Ishikawa (cell line): ENCODE data around the gene BCL2L15.

Experiments used
- CEBPB ChIP-seq: IDR thresholded peaks from 2 replicates; pipeline ENCODE4 v1.6.1; 2012
- CREB1 ChIP-seq: IDR thresholded peaks from 2 replicates; pipeline ENCODE4 v1.6.1; 2012; ENCODE audit warnings: low read depth
- EGR1 ChIP-seq: IDR thresholded peaks from 2 replicates; pipeline ENCODE4 v1.6.1; 2012
- EP300 ChIP-seq: IDR thresholded peaks from 2 replicates; pipeline ENCODE4 v1.6.1; 2012; ENCODE audit warnings: borderline replicate concordance
- FOXM1 ChIP-seq: IDR thresholded peaks from 2 replicates; pipeline ENCODE4 v1.6.1; 2012; ENCODE audit warnings: low read depth, borderline replicate concordance
- RAD21 ChIP-seq: IDR thresholded peaks from 2 replicates; pipeline ENCODE4 v1.6.1; 2012; ENCODE audit warnings: low read depth
- TAF1 ChIP-seq: IDR thresholded peaks from 2 replicates; pipeline ENCODE4 v1.6.1; 2012; ENCODE audit warnings: low read depth, mild to moderate bottlenecking
- TCF12 ChIP-seq: IDR thresholded peaks from 2 replicates; pipeline ENCODE4 v1.6.1; 2012; ENCODE audit warnings: low read depth
- TEAD4 ChIP-seq: IDR thresholded peaks from 2 replicates; pipeline ENCODE4 v1.6.1; 2012
- USF1 ChIP-seq: IDR thresholded peaks from 2 replicates; pipeline ENCODE4 v1.6.1; 2012
- YY1 ChIP-seq: IDR thresholded peaks from 2 replicates; pipeline ENCODE4 v1.6.1; 2012; ENCODE audit warnings: low read depth
- ZBTB7A ChIP-seq: IDR thresholded peaks from 2 replicates; pipeline ENCODE4 v1.6.1; 2012; ENCODE audit warnings: low read depth
- TF ChIP-seq, protein P1 (sequence below): IDR thresholded peaks from 2 replicates; pipeline ENCODE4 v1.6.1; 2012; ENCODE audit warnings: low read depth, mild to moderate bottlenecking
- TF ChIP-seq, protein P2 (sequence below): IDR thresholded peaks from 2 replicates; pipeline ENCODE4 v1.6.1; 2012

DNA sequence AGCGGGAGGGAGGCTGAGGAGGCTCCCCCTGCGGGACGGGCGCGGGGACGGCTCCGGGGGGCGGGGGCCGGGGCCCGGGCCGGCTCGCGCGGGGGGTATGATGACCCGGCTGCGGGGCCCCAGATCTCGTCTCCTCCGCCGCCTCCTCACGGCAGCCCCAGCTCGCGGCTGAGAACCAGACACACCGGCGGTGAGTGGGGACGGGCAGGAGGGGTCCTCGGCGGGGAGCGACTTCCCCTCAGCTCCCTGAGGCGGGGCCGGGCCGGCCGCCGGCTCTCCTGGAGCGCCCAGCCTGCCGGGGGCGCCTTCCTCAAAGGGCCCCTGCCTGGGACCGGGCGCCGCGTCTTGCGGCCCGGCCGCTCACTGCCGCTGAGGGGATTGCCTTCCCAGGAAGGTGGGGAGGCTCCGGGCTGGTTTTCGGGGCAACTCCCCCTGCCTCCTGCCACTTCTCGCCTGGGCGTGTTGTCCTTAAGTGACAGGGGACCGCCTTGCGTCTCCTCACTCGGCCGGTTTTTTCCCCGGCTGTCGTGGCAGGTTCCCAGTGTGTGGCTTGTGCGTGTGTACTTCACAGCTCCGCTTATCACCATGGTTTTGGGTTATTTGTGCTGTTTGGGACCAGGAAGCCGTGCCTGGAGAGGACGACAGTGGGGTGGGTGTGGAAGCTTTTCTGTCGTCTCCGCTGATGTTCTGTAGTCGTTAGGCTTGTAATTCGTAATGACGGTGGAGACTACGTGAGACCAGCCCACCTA, 42.5 kb upstream of the BCL2L15 start:
- no peak for TF ChIP-seq EGR1
- TF ChIP-seq, protein P1, sequence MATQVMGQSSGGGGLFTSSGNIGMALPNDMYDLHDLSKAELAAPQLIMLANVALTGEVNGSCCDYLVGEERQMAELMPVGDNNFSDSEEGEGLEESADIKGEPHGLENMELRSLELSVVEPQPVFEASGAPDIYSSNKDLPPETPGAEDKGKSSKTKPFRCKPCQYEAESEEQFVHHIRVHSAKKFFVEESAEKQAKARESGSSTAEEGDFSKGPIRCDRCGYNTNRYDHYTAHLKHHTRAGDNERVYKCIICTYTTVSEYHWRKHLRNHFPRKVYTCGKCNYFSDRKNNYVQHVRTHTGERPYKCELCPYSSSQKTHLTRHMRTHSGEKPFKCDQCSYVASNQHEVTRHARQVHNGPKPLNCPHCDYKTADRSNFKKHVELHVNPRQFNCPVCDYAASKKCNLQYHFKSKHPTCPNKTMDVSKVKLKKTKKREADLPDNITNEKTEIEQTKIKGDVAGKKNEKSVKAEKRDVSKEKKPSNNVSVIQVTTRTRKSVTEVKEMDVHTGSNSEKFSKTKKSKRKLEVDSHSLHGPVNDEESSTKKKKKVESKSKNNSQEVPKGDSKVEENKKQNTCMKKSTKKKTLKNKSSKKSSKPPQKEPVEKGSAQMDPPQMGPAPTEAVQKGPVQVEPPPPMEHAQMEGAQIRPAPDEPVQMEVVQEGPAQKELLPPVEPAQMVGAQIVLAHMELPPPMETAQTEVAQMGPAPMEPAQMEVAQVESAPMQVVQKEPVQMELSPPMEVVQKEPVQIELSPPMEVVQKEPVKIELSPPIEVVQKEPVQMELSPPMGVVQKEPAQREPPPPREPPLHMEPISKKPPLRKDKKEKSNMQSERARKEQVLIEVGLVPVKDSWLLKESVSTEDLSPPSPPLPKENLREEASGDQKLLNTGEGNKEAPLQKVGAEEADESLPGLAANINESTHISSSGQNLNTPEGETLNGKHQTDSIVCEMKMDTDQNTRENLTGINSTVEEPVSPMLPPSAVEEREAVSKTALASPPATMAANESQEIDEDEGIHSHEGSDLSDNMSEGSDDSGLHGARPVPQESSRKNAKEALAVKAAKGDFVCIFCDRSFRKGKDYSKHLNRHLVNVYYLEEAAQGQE = no peak
- TF ChIP-seq EP300 = no peak
- TF ChIP-seq, protein P2, sequence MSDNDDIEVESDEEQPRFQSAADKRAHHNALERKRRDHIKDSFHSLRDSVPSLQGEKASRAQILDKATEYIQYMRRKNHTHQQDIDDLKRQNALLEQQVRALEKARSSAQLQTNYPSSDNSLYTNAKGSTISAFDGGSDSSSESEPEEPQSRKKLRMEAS = peak; percentile 36; the same call in 1 of the 2 replicates
- no peak for TF ChIP-seq YY1
- TF ChIP-seq CEBPB = no peak
- no peak for TF ChIP-seq CREB1
- TF ChIP-seq FOXM1 = no peak
- no peak; the same call in 1 of the 2 replicates for TF ChIP-seq TAF1
- TF ChIP-seq TCF12 = no peak
- no peak for TF ChIP-seq TEAD4
- no peak for TF ChIP-seq RAD21
- no peak for TF ChIP-seq ZBTB7A
- no peak for TF ChIP-seq USF1
